ENCODE measurements around the gene WDR45. TPM values are rescaled to one million over a fixed set of nuclear protein-coding genes. Genes with fewer than 3 reads are reported as not detected.

Gene WDR45
- polyA plus RNA-seq, 1 donor from 2014 or later: 26.5 TPM

DNA sequence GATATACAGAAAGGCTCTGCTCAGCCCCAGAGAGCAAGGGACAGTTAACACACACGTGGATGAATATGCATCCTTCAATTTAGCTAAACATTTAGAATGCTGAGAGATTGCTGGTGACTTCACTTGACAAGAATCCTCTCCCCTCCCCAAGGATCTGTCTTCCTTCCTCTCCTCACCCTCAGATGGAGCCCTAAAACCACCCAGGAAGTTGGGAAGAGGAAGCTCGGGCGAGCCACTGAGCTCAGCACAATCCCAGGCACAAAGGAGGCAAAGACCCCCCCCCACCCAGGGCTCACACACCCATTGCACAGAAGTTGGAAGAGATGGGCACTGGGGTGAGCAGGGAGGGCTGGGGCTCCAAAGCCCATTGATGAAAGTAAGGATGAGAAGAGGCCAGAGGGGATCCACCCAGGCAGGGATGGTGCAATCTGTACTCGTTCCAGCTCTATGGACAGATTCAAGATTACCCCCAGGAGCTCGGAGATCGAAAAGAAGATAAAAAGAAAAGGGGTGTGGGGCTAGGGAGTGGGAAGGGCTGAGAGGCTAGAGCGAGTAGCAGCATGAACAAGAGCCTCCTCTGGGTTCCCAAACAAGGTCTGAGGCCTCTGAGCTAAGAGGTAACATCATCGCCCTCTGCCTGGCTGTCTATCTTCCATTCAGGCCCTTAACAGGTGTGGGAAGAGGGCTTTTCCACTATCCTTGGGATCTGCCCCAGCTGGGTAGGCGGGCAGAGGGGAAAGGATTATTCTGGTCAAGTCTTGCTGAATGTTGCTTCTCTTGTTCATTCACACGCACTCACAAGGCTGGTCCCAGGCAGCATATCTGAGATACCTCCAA lies 37.7 kb downstream of the WDR45 start:
- no peaks in the 10 kb centered on the region for H3K36me3 ChIP-seq (ENCODE audit: insufficient read depth, low read length)
- H3K9ac ChIP-seq (ENCODE audit: low read length): peak overlapping the region; percentile 79
- H3K4me3 ChIP-seq (ENCODE audit: low read length): peak overlapping the region; percentile 77
- peak overlapping the region; percentile 74 for H3K27ac ChIP-seq (ENCODE audit: low read length)
- H3K9me2 ChIP-seq (ENCODE audit: insufficient read depth, low read length): no peaks in the 10 kb centered on the region
- no peak for TF ChIP-seq EZH2 (IDR thresholded peaks at IDR 0.05; ENCODE audit: borderline replicate concordance, insufficient read depth, low read length, poor library complexity, severe bottlenecking)
- no peak for TF ChIP-seq MXI1 (conservative IDR thresholded peaks at IDR 0.05; ENCODE audit: poor library complexity, severe bottlenecking)
- no peak for TF ChIP-seq RAD21 (conservative IDR thresholded peaks at IDR 0.05)
- no peak for TF ChIP-seq TAF1 (IDR thresholded peaks at IDR 0.05; ENCODE audit: low read depth)
- TF ChIP-seq EP300 (conservative IDR thresholded peaks at IDR 0.05; ENCODE audit: poor library complexity, severe bottlenecking): no peak
- TF ChIP-seq SMC3 (conservative IDR thresholded peaks at IDR 0.05; ENCODE audit: poor library complexity): no peak
- no peak for TF ChIP-seq POLR2AphosphoS5 (IDR thresholded peaks at IDR 0.05)
- TF ChIP-seq, protein P1, sequence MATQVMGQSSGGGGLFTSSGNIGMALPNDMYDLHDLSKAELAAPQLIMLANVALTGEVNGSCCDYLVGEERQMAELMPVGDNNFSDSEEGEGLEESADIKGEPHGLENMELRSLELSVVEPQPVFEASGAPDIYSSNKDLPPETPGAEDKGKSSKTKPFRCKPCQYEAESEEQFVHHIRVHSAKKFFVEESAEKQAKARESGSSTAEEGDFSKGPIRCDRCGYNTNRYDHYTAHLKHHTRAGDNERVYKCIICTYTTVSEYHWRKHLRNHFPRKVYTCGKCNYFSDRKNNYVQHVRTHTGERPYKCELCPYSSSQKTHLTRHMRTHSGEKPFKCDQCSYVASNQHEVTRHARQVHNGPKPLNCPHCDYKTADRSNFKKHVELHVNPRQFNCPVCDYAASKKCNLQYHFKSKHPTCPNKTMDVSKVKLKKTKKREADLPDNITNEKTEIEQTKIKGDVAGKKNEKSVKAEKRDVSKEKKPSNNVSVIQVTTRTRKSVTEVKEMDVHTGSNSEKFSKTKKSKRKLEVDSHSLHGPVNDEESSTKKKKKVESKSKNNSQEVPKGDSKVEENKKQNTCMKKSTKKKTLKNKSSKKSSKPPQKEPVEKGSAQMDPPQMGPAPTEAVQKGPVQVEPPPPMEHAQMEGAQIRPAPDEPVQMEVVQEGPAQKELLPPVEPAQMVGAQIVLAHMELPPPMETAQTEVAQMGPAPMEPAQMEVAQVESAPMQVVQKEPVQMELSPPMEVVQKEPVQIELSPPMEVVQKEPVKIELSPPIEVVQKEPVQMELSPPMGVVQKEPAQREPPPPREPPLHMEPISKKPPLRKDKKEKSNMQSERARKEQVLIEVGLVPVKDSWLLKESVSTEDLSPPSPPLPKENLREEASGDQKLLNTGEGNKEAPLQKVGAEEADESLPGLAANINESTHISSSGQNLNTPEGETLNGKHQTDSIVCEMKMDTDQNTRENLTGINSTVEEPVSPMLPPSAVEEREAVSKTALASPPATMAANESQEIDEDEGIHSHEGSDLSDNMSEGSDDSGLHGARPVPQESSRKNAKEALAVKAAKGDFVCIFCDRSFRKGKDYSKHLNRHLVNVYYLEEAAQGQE (IDR thresholded peaks at IDR 0.05; ENCODE audit: borderline replicate concordance): no peak
- TF ChIP-seq, protein P2, sequence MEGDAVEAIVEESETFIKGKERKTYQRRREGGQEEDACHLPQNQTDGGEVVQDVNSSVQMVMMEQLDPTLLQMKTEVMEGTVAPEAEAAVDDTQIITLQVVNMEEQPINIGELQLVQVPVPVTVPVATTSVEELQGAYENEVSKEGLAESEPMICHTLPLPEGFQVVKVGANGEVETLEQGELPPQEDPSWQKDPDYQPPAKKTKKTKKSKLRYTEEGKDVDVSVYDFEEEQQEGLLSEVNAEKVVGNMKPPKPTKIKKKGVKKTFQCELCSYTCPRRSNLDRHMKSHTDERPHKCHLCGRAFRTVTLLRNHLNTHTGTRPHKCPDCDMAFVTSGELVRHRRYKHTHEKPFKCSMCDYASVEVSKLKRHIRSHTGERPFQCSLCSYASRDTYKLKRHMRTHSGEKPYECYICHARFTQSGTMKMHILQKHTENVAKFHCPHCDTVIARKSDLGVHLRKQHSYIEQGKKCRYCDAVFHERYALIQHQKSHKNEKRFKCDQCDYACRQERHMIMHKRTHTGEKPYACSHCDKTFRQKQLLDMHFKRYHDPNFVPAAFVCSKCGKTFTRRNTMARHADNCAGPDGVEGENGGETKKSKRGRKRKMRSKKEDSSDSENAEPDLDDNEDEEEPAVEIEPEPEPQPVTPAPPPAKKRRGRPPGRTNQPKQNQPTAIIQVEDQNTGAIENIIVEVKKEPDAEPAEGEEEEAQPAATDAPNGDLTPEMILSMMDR (IDR thresholded peaks at IDR 0.05; ENCODE audit: poor library complexity, severe bottlenecking): no peak
- H2AFZ ChIP-seq (ENCODE audit: low read depth, low read length): no peak overlapping the region
- H4K20me1 ChIP-seq (ENCODE audit: insufficient read depth): no peaks in the 10 kb centered on the region
- peaks cover 6% of the 10 kb centered on the region for H3K79me2 ChIP-seq (replicated peaks; ENCODE audit: insufficient read depth, low read length)
- H3K27me3 ChIP-seq (ENCODE audit: insufficient read depth, low read depth, low read length): no peaks in the 10 kb centered on the region
- no peaks in the 10 kb centered on the region for H3F3A ChIP-seq (ENCODE audit: insufficient read depth, low read length, poor library complexity, severe bottlenecking)
- H3K4me2 ChIP-seq (ENCODE audit: low read length): peak overlapping the region; percentile 51
- no peaks in the 10 kb centered on the region for H3K9me3 ChIP-seq (ENCODE audit: low read length)

DNA sequence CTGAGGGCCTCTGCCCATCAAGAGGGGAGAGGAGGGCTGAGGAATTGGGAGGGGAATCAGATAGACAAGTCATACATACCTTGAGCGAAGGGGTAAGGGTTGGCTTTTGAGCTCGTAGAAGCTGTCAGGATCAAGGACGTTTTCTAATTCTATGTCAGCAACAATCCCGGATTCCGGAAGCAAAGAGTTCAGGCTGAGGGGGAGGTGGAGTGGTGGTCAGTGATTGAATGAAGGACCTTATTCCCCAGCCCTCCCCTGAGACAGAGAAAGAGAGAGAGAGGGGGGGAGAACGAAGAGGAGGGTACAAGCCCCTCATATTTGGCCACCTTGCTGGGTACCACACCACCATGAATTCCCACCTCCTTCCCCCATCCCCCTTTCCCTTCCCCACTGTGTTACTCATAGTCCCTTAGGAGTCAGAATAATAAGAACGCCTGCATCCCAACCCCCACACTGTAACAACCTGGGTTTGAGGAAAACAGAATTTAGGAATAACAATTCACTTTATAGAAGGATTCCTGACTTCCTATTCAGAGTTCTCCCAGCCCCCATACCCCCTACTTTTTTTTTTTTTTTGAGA lies 39.2 kb downstream of the WDR45 start:
- Histone ChIP-seq H3K9ac (ENCODE audit: low read length) (no peak overlapping the region), H3K27ac (ENCODE audit: low read length) (no peak overlapping the region), H3K36me3 (ENCODE audit: insufficient read depth, low read length) (no peaks in the 10 kb centered on the region), H3K4me3 (ENCODE audit: low read length) (no peak overlapping the region), H2AFZ (ENCODE audit: low read depth, low read length) (no peak overlapping the region), H3K79me2 (replicated peaks; ENCODE audit: insufficient read depth, low read length) (peaks cover 6% of the 10 kb centered on the region), H3K27me3 (ENCODE audit: insufficient read depth, low read depth, low read length) (no peaks in the 10 kb centered on the region), H3F3A (ENCODE audit: insufficient read depth, low read length, poor library complexity, severe bottlenecking) (no peaks in the 10 kb centered on the region), H3K9me2 (ENCODE audit: insufficient read depth, low read length) (no peaks in the 10 kb centered on the region), H3K4me2 (ENCODE audit: low read length) (no peak overlapping the region), H3K9me3 (ENCODE audit: low read length) (no peaks in the 10 kb centered on the region), H4K20me1 (ENCODE audit: insufficient read depth) (no peaks in the 10 kb centered on the region)
- TF ChIP-seq POLR2AphosphoS5 (IDR thresholded peaks at IDR 0.05): no peak
- no peak for TF ChIP-seq TAF1 (IDR thresholded peaks at IDR 0.05; ENCODE audit: low read depth)
- TF ChIP-seq, protein P1 (IDR thresholded peaks at IDR 0.05; ENCODE audit: borderline replicate concordance): no peak
- no peak for TF ChIP-seq RAD21 (conservative IDR thresholded peaks at IDR 0.05)
- TF ChIP-seq EP300 (conservative IDR thresholded peaks at IDR 0.05; ENCODE audit: poor library complexity, severe bottlenecking): no peak
- TF ChIP-seq, protein P2 (IDR thresholded peaks at IDR 0.05; ENCODE audit: poor library complexity, severe bottlenecking): no peak
- TF ChIP-seq SMC3 (conservative IDR thresholded peaks at IDR 0.05; ENCODE audit: poor library complexity): no peak
- no peak for TF ChIP-seq EZH2 (IDR thresholded peaks at IDR 0.05; ENCODE audit: borderline replicate concordance, insufficient read depth, low read length, poor library complexity, severe bottlenecking)
- TF ChIP-seq MXI1 (conservative IDR thresholded peaks at IDR 0.05; ENCODE audit: poor library complexity, severe bottlenecking): no peak
